ENCODE data around the gene WDR27.
"Not testable (repeated sequence)": the region's sequence is repeated elsewhere in the genome, so short reads cannot be mapped to it uniquely, and the experiment has no call there.

WDR27 gene

GRCh38 chr6:169469028-169469427, 232.8 kb downstream of the WDR27 start:
- no peak for DNase-seq

GRCh38 chr6:169467755-169468154, 234.1 kb downstream of the WDR27 start:
- DNase-seq: not testable (repeated sequence)

GRCh38 chr6:169466256-169466655, 235.6 kb downstream of the WDR27 start:
- DNase-seq: not testable (repeated sequence)

- DNase-seq: no peak
Observed at GRCh38 chr6:169457762-169458161, 244.1 kb downstream of the WDR27 start.

GRCh38 chr6:169456840-169457239, 245.0 kb downstream of the WDR27 start:
- DNase-seq: no peak

- DNase-seq: no peak
Observed at GRCh38 chr6:169455470-169455869, 246.4 kb downstream of the WDR27 start.

GRCh38 chr6:169454872-169455204, 247.0 kb downstream of the WDR27 start:
- DNase-seq: no peak

- no peak for DNase-seq
Observed at GRCh38 chr6:169454204-169454871, 247.5 kb downstream of the WDR27 start.

- no peak for DNase-seq
Observed at GRCh38 chr6:169452869-169453620, 248.8 kb downstream of the WDR27 start.

GRCh38 chr6:169452117-169452868, 249.5 kb downstream of the WDR27 start:
- DNase-seq: no peak

GRCh38 chr6:169451065-169451838, 250.6 kb downstream of the WDR27 start:
- no peak for DNase-seq

GRCh38 chr6:169450097-169450496, 251.7 kb downstream of the WDR27 start:
- DNase-seq: no peak

GRCh38 chr6:169449221-169449620, 252.6 kb downstream of the WDR27 start:
- no peak for DNase-seq

- DNase-seq: no peak
Observed at GRCh38 chr6:169445661-169446581, 255.9 kb downstream of the WDR27 start.

GRCh38 chr6:169445227-169445626, 256.6 kb downstream of the WDR27 start:
- no peak for DNase-seq

- DNase-seq: no peak
Observed at GRCh38 chr6:169441292-169441691, 260.5 kb downstream of the WDR27 start.

GRCh38 chr6:169439710-169440109, 262.1 kb downstream of the WDR27 start:
- no peak for DNase-seq

GRCh38 chr6:169434554-169434953, 267.3 kb downstream of the WDR27 start:
- not testable (repeated sequence) for DNase-seq

- DNase-seq: no peak
Observed at GRCh38 chr6:169429001-169429400, 272.8 kb downstream of the WDR27 start.

GRCh38 chr6:169428532-169428931, 273.3 kb downstream of the WDR27 start:
- no peak for DNase-seq

- no peak for DNase-seq
Observed at GRCh38 chr6:169427856-169428255, 274.0 kb downstream of the WDR27 start.

- no peak for DNase-seq
Observed at GRCh38 chr6:169426611-169427010, 275.2 kb downstream of the WDR27 start.
